ENCODE results near the gene FXYD7.

GRCh38 chr19:35142606-35143230 lies 337 bp upstream of the FXYD7 start:
- TF ChIP-seq CTCF (conservative IDR thresholded peaks at IDR 0.05 in 1 of 2, IDR thresholded peaks at IDR 0.05 in 1 of 2; ENCODE audit: low read depth in 1 of 2, low read length in 2 of 2) (peak; percentile 31 to 47), EZH2 (IDR thresholded peaks at IDR 0.05; ENCODE audit: low read length, missing control alignments) (no peak)

All from fibroblast of lung (primary cell).